ENCODE data around the gene CLTB.

CLTB gene

DNA sequence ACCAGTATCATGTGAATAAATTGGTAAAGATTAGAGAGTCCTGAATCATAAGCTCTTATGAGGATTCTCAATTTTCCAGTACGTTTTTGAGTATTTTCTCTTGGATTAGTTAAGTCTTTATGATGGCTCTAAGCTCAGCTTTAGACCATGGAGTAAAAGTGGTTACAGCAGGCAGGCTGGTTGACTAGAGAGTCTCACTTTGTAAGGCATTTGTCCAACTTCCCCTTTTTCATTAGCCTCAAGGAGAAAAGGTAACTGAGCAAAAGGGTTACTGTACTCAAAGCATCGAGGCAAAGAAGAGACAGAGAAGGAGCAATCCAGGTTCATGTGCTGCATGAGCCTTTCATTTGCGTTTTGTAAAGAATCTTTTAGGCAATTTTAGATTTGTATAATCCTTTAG, 36.5 kb downstream of the CLTB start:
- no peak for DNase-seq

DNA sequence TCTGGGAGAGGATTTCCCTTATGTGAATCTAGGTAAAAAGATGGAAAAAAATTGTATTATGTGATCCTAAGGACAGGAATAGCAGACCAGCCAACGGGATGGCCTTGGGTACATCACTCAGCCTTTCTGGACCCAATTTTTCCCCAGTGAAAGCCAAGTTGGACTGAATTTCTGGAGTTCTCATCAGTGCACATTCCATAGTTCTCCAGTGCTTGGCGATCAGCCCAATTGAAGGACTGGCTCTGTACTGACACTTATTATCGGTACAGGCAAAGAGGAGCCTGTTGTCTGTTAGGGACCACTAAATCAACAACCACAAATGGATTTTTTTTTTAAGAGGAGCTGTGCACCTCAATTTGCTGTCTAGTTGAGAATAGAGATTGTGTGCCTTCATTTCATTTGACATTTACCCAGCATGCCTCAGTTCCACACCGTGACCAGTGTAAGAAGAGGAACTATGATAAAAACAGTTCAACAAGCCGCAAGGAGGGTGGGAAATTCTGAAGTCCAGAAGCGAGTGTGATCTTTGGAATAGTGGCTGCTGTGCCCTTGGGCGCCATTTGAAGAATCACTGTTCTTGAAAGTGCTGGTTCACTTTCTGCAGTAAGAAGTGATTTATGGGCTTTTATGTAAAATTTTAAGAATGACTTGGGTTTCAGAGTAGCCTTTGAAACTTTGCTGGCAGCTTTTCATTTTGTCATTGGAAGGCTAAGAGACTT, 43.1 kb downstream of the CLTB start:
- no peak for DNase-seq

DNA sequence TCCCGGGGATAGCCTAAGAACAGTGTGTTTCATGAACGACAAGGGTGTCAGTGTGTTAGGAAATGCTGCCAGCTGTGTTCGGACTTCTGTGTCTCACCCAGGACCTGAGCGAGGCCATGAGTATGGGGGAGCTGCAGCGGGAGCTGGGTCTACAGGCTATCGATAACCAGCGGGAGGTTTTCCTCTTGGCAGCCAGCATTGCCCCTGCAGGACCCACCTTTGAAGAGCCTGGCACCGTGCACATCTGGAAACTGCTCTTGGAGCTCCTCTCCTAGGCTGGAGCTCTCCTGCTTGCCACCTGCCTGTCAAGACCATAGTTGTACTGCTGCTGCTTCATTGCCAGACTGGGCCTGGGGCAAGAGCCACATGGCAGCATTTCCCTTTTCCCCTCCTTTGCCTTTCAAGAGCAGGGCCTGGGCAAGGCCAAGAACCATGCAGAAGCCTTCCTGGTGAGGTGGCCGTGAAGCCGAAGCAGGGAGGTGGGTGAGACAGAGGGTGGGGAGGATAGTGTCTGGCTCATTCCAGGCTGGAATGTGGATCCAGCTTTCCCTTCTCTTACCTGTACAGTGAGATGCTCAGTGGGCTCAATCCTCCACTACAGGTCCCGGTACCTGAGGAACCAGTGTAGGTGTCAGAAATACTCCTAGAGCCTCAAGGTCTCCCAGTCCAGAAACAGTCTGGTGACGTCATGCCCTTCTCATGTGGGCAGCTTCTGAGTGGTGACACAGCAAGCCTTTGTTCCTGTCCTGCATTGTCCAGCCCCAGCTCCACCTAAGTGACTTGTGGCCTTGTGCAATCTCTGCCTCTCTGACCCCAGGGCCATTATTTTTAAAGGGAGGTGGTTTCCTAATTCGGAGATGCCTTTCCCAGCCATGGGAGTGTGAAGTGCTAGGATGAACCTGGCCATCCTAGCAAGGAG, 44.5 kb downstream of the CLTB start:
- DNase-seq = no peak

DNA sequence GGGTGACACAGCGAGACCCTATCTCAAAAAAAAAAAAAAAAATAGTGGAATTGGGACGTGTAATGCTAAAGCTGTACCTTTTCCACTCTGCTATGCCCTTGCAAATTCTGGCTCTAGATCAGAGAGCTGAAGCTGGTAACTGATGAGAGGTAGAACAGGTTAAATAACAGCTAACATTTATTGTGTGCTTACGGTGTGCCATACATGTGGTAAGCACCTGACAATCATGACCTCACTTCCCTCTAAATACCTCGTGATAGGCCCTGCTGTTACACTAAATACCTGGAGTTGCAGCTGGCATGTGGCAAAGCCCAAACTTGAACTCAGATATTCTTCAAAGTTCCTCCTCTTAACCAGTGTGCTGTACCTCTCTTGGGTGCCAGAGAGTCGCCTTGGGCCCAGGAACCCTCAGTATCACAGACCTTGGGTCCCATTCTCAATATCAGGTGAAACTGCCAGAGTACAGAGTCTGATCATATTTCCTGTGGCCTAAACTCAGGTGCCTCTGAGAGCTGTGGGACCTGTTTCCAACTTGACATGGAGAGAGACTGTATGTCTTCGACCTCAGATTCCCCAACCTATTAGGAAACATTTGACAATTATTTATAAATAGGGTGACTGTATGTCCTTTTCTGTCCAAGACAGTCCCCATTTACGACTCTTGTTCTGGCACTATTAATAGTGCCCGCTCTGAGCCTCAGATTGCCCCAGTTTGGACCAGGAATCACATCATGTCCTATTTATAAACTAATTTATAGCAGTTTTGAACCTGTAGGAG, 46.2 kb downstream of the CLTB start:
- no peak for DNase-seq

DNA sequence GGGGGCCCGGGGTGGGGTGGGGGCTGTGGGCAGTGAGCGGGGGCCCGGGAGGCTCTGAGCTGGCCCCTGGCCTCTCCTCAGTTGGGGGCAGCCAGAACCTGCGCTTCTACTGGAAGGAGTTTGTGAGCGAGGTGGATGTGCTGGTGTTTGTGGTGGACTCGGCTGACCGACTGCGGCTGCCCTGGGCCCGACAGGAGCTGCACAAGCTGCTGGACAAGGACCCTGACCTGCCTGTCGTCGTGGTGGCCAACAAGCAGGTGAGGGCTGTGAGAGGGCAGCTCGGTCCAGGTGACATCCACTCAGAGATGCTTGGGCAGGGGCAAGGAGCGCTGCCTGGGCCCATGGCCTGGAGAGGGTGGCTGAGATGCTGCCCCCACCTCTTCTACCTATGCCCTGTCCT, 47.6 kb downstream of the CLTB start:
- no peak for DNase-seq

DNA sequence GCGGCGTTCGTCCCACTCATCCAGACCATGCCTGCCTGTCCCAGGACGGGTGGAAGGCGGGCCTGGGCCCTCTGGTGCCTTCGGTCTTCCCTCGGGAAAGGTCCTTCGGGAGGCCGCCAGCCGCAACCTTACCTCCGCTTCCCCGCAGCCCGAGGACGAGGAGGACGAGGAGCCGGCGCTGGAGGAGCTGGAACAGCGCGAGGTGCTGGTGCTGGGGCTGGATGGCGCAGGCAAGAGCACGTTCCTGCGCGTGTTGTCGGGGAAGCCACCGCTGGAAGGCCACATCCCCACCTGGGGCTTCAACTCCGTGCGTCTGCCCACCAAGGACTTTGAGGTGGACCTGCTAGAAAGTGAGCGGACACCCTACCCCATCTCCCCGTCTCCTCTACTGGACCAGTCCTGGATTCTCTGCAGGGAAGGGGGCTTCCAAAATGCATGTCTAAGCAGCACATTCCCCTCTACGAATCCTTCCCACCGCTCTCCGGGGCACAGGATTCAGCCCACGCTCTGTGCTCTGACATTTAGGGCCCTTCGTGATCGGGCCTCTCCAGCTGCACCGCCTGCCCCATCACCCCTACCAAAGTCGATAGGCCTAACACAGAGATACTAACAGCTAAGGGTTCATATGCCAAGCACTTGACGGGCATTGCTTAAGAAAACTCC, 50.0 kb downstream of the CLTB start:
- no peak for DNase-seq

DNA sequence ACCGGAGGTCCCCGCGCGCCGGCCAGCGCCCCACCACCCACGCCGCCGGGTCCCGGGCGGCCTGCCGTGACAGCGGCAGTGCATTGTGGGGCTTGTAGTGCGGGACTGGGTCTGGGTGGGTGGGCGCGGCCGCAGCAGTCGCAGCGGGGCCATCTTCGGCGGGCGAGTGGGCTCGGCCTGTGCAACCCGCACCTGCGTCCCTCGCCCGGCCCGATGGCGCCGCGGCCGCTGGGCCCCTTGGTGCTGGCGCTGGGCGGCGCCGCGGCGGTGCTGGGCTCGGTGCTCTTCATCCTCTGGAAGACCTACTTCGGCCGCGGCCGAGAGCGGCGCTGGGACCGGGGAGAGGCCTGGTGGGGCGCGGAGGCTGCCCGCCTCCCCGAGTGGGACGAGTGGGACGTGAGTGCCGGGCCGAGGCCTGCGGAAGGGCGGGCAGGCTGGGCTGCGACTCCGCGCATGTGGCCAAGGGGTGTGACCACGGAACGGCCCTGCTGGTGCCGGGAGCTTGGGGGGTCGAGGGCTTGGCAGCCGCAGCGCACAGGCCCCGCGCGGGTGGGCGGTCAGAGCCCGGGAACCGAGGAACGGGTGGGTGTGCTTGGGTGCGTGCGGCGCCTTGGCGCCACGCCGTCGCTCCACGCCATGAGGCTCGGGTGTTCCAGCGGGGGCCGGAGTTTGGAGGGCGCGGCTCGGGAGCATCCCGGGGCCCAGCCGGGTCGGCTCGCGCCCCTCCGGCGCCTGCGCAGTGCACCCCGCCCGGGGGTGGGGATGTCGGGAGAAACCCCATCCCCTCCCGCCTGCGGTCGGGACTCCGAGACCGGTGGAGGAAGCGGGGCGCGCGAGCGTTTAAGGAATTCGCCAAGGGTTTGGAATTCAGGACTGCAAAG, 50.7 kb downstream of the CLTB start, which contains the start of gene ARL10:
Gene ARL10 (plus strand): TSS at position 137 of the 881 bp plus-strand sequence. CDS start 77 bp downstream, at position 214.
- DNase-seq = peak; percentile 71

DNA sequence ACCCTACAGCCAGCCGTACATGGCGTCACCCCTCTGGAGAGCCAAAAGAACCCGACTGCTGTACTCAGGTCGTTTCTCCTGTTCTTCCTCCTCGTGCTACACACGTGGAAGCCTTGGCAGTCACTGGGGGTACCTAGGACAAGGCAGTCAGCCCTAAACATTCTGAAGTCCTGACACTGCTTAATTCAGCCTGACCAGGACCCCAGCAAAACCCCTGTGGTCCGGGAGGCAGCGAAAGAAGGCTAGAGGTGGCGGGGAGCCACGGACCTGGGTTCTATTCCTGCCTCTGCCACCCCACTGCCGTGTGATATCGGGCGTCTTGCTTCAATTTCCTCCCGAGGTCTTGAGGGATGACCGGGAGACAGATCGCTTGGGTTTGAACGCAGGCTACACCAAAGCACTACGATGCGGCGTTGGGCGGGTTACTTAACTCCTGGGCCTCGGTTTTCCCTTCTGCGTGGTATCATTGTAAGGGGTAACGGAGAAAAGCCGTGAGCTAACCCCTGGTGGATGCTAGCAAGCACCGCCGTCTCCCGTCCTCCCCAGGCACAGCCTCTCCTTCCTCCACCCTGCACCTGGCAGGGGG, 51.5 kb downstream of the CLTB start:
- no peak for DNase-seq

DNA sequence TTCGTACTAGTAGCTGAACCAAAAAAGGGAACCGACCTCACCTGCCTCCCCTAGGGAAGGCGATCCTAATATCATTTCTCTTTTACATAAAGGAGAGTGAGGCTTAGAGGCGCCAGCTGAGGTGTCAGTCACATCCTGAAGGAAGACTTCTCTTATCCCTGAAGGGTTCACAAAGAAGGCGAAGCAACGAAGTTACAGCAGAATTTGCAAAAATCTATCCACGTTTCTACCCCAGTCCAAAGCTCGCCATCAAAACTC, 54.2 kb downstream of the CLTB start:
- no peak for DNase-seq

DNA sequence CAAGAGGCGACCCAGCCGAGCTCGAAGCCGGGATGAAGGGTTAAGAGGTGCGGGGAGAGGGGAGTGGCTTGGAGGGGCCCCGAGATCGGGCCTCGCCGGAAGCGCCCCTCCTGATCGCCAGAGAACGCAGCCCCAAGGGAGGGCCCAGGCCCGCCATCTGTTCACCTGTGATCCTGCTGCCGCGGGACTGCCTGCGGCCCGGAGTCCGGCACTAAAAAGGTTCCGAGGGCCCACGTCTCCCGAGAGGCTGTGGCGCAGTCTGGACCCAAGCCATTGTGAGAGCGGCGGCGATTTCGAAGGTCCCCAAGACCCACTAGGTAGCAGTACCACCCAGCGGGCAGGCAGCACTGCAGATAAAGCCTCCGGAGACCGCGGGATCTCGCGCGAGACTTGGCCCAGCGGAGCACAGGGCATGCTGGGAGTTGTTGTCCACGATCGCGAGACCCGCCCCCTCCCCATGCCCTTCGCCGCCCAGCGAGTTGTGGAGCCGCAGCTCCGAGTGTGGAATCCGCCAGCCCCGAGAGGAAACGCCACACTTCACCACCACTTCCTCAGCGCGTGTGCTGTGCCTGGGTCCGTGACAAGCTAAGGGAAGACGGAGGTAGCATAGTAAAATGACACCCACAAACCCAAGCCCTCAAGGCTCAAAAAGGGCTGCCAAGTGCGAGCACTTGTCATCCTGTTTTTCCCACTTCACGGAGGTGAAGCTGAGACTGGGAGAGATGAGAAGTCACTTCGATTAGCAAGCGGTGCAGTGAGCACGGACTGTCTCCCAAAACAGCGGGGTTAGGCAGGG, 54.7 kb downstream of the CLTB start, which contains the start of gene KIAA1191:
Gene KIAA1191 (minus strand): TSS at position 328 of the 796 bp plus-strand sequence. CDS start 2,256 bp downstream, outside the sequence.
- peak; percentile 95 for DNase-seq

DNA sequence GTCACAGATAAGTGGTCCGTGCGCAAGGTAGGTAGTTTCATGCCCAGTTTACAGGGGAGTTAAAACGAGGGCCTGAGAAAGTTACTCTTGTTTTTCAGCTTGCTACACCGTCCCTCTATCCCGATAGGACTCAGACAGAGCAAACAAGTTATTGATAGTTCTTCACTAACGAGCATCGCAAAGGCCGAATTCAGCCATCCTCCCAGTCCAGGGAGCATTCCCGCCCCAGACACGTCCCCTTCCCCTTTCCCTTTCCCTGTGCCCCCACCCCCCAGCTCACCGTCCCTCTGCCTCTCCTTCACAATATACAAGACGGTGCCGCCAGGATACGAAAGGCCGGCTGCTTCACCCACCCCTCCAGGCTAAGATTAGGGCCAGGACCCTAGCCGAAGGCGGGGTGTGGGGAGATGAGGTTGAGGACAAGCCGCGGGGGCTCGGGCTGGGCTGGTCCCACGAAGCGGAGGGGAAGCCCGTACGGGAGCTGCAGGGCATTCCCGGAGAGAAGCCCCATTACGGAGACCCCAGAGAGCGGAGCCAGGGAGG, 55.4 kb downstream of the CLTB start:
- no peak for DNase-seq

DNA sequence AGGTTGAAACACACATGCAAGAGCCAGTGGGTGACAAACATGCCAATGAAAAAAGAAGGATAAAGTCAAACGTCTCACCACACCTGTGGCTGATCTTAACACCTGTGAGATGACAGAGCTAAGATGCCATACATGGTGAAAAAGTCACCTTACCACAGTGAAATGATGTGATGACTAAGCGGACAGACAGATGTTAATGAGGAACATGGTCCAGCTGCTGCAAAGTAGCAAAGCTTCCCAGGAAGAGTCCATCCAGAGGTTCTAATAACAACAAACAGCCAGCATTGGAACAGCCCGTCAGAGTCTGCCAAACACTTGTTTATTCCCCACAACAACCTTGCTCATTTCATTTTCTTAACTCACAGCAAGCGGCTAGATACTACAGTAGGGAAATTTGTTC, 56.7 kb downstream of the CLTB start:
- no peak for DNase-seq

DNA sequence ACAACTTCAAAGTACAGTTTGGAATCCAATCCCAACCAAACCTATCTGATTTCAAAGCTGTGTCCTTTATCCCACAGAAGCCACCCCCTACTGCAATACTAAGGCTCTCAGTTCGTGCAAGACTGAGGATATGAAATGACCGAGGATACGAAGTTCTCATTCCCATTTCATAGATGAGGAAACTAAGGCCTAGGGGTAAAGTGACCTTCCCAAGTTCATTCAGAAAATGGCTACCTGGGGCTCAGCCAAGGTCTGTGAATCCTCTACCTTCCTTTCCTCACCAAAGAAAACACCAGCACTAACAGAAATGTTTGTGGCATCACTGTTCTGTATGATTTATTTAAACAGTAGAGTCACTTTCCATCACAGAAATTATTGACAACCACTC, 60.2 kb downstream of the CLTB start:
- DNase-seq = no peak

DNA sequence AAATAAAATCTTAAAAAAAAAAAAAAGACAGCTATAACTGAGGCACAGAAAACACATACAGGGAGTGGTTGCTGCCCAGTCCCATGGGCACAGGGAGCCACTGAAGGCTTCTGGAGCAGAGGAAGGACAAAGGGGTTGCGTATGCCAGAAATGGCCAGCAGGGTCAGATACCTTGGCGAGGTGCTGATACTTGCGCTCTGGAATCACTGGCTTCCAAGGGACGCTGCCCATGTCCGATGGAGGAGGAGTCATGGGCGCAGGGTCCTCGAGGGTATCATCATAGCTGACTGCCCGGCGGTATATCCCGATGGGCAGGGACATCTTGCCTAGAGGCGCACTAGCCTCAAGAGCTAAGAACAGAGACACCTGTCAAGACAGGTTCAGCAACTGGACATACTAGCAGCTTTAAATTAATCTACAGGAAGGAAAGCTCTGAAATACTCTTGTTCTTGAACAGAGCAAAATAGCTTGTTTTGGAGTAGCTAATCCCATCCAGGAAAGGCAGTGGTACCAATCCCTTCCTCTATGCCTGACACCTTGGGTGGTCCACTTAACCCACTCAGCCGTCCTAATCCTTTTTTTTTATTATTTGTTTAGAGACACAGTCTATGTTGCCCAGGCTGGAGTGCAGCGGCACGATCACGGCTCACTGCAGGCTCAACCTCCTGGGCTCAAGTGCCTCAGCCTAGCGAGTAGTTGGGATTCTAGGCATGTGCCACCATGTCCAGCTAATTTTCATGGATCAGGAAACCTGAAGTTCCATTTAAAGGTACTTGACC, 60.8 kb downstream of the CLTB start:
- DNase-seq = no peak

DNA sequence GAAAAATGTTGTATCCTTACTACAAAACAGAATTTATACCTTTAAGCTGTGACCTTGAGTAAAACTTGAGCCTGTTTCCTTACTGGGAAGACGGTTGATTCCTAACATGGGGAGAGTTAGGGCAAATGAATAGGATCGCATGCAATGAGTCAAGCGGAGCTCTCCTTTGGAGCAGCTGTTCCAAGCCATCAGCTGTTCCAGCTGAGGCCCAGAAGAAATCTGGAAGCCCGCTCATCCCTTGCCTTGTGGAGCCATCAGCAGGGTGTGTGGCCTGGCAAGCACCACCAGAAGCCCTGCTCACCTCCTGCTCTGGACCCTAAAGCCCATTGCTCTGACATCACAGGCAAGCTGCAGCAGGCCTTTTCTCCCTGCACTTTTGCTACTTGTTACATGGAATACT, 62.8 kb downstream of the CLTB start:
- no peak for DNase-seq

DNA sequence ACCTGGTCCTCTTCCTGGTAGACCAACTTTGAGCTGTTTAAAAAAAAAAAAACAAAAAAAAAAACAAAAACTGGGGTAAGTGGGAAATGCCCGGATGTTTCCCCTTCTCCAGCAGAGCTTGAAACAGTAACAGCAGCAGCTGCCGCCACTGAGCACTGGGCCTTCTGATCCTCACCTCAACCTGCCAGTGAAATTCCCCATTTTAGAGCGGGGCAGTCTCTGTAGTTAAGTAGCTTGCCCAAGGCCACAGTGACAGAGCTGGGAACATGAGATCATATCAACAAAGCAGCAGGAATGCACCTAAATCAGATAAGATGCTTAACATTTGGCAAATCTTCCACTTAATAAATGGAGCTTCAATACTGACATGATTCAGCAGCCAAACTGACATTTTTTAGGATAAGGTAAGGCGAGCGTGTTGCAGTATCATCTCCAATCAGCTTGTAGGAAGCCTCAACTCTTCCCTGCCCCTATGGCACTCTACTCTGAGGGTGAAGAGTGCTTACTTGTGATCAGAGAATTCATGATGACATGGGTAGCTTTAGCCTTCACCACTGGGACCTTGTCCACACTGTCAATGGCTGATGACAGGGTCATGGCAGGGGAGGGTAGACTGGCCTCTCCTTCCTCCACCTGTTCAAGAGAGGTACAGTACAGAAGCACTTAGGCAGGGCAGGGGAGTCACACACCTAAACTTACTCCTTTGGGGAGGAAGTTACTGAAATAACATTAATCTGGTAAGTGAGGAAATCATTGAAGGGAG, 64.0 kb downstream of the CLTB start:
- DNase-seq = no peak

DNA sequence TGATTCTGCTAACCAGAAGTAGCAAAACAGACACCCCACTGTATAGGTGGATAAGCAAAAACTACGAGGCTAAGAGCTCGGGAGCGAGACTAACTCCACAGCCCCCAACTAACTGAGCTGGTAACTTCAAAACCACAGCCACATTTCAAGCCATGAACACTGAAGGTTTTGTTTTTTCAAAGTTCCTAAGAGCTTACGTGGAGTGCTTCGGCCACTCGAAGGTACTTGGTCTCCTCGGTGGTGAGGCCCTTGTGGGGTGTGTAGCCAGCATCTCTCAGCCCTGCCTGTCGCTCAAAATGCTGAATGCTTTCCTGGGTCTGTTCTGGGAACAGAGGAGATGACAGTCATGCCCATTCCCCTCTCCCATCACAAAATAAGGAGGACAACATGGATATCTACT, 65.9 kb downstream of the CLTB start:
- no peak for DNase-seq

DNA sequence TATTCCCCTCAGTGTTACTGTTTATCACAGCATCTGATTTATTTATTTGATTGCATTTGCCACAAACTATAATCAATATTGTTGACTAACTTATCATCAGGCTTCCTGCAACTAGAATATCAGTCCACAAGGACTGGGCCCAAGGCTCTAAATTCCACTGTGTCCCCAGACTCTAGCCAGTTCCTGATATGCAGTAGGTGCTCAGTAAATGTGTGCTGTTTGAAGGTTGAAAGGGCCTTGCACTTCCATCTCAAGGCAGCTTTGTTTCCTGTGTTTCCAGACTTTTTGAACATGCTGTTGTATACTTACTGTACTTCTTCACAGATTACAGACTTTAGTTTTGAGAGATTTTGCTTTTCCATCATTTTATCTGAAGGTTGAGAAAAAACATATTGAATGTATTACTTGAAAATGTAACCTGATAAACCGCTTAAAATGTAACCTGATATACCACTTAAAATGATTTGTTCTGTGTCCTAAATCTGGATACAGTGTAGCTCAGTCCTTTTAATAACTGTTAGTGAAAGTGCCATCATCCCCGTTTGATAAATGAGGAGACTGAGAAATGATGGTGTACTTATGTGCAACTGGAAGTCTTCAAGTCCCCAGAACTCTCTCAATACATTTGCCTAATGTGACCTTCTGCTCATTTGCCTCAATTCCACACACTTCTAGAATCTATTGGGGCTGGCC, 73.4 kb downstream of the CLTB start:
- DNase-seq = no peak
